K562 (cell line): ENCODE data around the gene BPTF. TPM values are rescaled to one million over a fixed set of nuclear protein-coding genes. Genes with fewer than 3 reads are reported as not detected.

ENCODE experiments used
- ATAC-seq: fragments of 200-7000 bp; cut with Tn5 transposase; 3 replicates; pipeline ENCODE4 v1.9.1; 2020; ENCODE audit warnings: moderate library complexity
- BruUV-seq: library from RNA; stranded (reverse); fragments of 400-500 nt; replicated peaks from 2 replicates; lab custom pipeline; 2021; lab: Mats Ljungman, UMichigan
- CTCF ChIA-PET: fragments of 300-600 bp; formaldehyde crosslinking; extraction: SDS; loops from one replicate; lab custom pipeline; 2021; ENCODE audit warnings: low intra/inter-chr PET ratio; lab: Yijun Ruan, JAX
- POLR2A ChIA-PET: fragments of 300-600, 350-650 bp; sonication (Branson Sonifier 250); formaldehyde crosslinking; extraction: SDS; loops from one replicate; lab custom pipeline; 2021; ENCODE audit warnings: antibody characterized with exemption, inconsistent platforms; lab: Yijun Ruan, JAX
- DNase-seq, 4 experiments: peaks; one replicate each; pipeline versions ENCODE4 v3.0.0 to v3.0.0-alpha.2; 2011 to 2018; ENCODE audit warnings: low spot score in 3 of 4, mixed read lengths in 3 of 4; ENCODE audit errors: extremely low read depth in 1 of 4
- FAIRE-seq: peaks from 2 replicates; lab custom pipeline; 2011; peaks lifted over from hg19 to GRCh38; lab: Jason Lieb, UNC
- H2AFZ ChIP-seq: 2 replicates; pipeline ENCODE4 v1.6.0; 2011; ENCODE audit warnings: low read depth, low read length, control low read depth, inconsistent platforms
- H3K27ac ChIP-seq: fragments of 200-600 bp; 3 replicates; pipeline ENCODE4 v1.8.0; 2011; ENCODE audit warnings: low read depth, mild to moderate bottlenecking, control low read depth, inconsistent platforms, low read length, moderate library complexity, mixed read lengths; ENCODE audit errors: extremely low read depth
- H3K27me3 ChIP-seq, 2 experiments: fragments of 300-600 bp in 1 of 2; 2 replicates in 1 of 2; 3 replicates in 1 of 2; pipeline versions ENCODE4 v1.6.0 to v1.8.0; 2011; ENCODE audit warnings: inconsistent platforms in 2 of 2, low read length in 2 of 2, mild to moderate bottlenecking in 1 of 2, mixed read lengths in 1 of 2, moderate library complexity in 1 of 2; ENCODE audit not compliant: control insufficient read depth in 2 of 2, insufficient read depth in 2 of 2
- H3K36me3 ChIP-seq: fragments of 300-600 bp; 3 replicates; pipeline ENCODE4 v1.8.0; 2011; ENCODE audit warnings: mild to moderate bottlenecking, low read length, inconsistent platforms; ENCODE audit not compliant: control insufficient read depth, insufficient read depth
- H3K4me1 ChIP-seq, 2 experiments: fragments of 200-600 bp in 1 of 2; replicated peaks in 1 of 2; 2 replicates in 1 of 2; 3 replicates in 1 of 2; pipeline versions ENCODE4 v1.5.1 to v1.8.0; 2011; ENCODE audit warnings: inconsistent platforms in 2 of 2, low read length in 2 of 2, mild to moderate bottlenecking in 1 of 2, mixed read lengths in 1 of 2, moderate library complexity in 1 of 2; ENCODE audit not compliant: control insufficient read depth in 2 of 2, insufficient read depth in 2 of 2
- H3K4me2 ChIP-seq: 2 replicates; pipeline ENCODE4 v1.6.1; 2011; ENCODE audit warnings: low read length, control low read depth, inconsistent platforms, mixed read lengths; ENCODE audit not compliant: insufficient read depth
- H3K4me3 ChIP-seq: fragments of 200-600 bp; sonication (generic), shearing (Covaris generic); 2 replicates; pipeline ENCODE4 v1.5.1; 2016; ENCODE audit warnings: control low read depth, inconsistent platforms
- H3K79me2 ChIP-seq: fragments of 200-600 bp; 3 replicates; pipeline ENCODE4 v1.8.0; 2011; ENCODE audit warnings: low read length, inconsistent platforms; ENCODE audit not compliant: control insufficient read depth, insufficient read depth
- H3K9ac ChIP-seq, 2 experiments: 2 replicates each; pipeline versions ENCODE4 v1.6.0 to v1.6.1; 2011; ENCODE audit warnings: low read depth in 2 of 2, low read length in 2 of 2, control low read depth in 1 of 2, inconsistent platforms in 1 of 2, mild to moderate bottlenecking in 1 of 2, mixed read lengths in 1 of 2; ENCODE audit not compliant: insufficient read depth in 1 of 2
- H3K9me1 ChIP-seq: one replicate; pipeline ENCODE4 v1.6.0; 2011; ENCODE audit warnings: inconsistent platforms, mild to moderate bottlenecking, low read length, moderate library complexity; ENCODE audit not compliant: control insufficient read depth, insufficient read depth
- H3K9me3 ChIP-seq: replicated peaks from 2 replicates; pipeline ENCODE4 v1.5.1; 2011; ENCODE audit warnings: low read depth, low read length, inconsistent platforms; ENCODE audit not compliant: control insufficient read depth, insufficient read depth
- H4K20me1 ChIP-seq: replicated peaks from 2 replicates; pipeline ENCODE4 v1.6.1; 2011; ENCODE audit warnings: low read length, inconsistent platforms, mixed read lengths; ENCODE audit not compliant: control insufficient read depth, insufficient read depth
- ATF3 ChIP-seq, 2 experiments: fragments of 450-650 bp in 1 of 2; sonication (generic) in 1 of 2; formaldehyde crosslinking in 1 of 2; IDR thresholded peaks in 1 of 2; conservative IDR thresholded peaks in 1 of 2; 2 replicates each; pipeline versions ENCODE4 v1.6.1 to v1.8.1; 2016 to 2023; ENCODE audit warnings: mild to moderate bottlenecking in 2 of 2, moderate library complexity in 2 of 2, inconsistent platforms in 1 of 2, missing genetic modification reagents in 1 of 2
- BACH1 ChIP-seq: fragments of 200-800 bp; sonication (Bioruptor generic); IDR thresholded peaks from 2 replicates; pipeline ENCODE4 v1.6.1; 2016; ENCODE audit warnings: missing genetic modification characterization, missing compliant biosample characterization
- BCL6 ChIP-seq: fragments of 250-450 bp; sonication (Bioruptor Pico); IDR thresholded peaks from 2 replicates; pipeline ENCODE4 v1.4.0; 2020
- HDAC1 ChIP-seq, 2 experiments: fragments of 450-650 bp; IDR thresholded peaks; 2 replicates each; pipeline ENCODE4 v1.6.1; 2016 to 2017; ENCODE audit warnings: inconsistent platforms in 1 of 2, mild to moderate bottlenecking in 1 of 2, moderate library complexity in 1 of 2
- NFIX ChIP-seq: fragments of 250-450 bp; sonication (Bioruptor Pico); IDR thresholded peaks from 2 replicates; pipeline ENCODE4 v1.4.0; 2020; ENCODE audit warnings: low read depth, mild to moderate bottlenecking, moderate library complexity
- POLR3A ChIP-seq: IDR thresholded peaks from 2 replicates; pipeline ENCODE4 v1.6.1; 2011; ENCODE audit warnings: borderline replicate concordance, mild to moderate bottlenecking, moderate library complexity; ENCODE audit not compliant: insufficient read length, insufficient read depth; ENCODE audit errors: extremely low read depth
- TEAD2 ChIP-seq: fragments of 450-650 bp; IDR thresholded peaks from 2 replicates; pipeline ENCODE4 v1.6.1; 2016; ENCODE audit warnings: missing genetic modification characterization, control low read depth, missing compliant biosample characterization
- TSC22D4 ChIP-seq: fragments of 450-650 bp; IDR thresholded peaks from 2 replicates; pipeline ENCODE4 v1.6.1; 2016; ENCODE audit warnings: missing genetic modification characterization, missing biosample characterization, control low read depth
- ZNF707 ChIP-seq: fragments of 250-450 bp; sonication (Bioruptor Pico); conservative IDR thresholded peaks from 2 replicates; pipeline ENCODE4 v1.8.0; 2022; ENCODE audit warnings: inconsistent platforms, mild to moderate bottlenecking, moderate library complexity
- WGBS: fragments of 100-300 bp; shearing (Covaris generic); methylation state at CpG from one replicate; pipeline ENCODE4 v1.1.6; 2016; ENCODE audit warnings: low coverage, mixed read lengths; ENCODE audit not compliant: insufficient coverage; ENCODE audit errors: missing lambda C conversion rate; 5-methylcytosine and 5-hydroxymethylcytosine counted together
- in situ Hi-C: fragments of 300-500 bp; cut with MboI; formaldehyde crosslinking; loops from 4 replicates; pipeline ENCODE4 v1.15.0; 2018; ENCODE audit warnings: inconsistent platforms, mixed read lengths
- intact Hi-C: fragments of 100-400 bp; cut with micrococcal nuclease; formaldehyde crosslinking; loops from 2 replicates; pipeline ENCODE4 v1.14.2; 2022
- polyA plus RNA-seq, 8 experiments: library from polyadenylated mRNA; depleted of rRNA in 4 of 8; stranded (reverse) in 5 of 8; unstranded in 3 of 8; fragments of >200 nt; fragmentation: Nextera tagmentation in 2 of 8; fragmentation: Illumina TruSeq in 1 of 8; extraction: Ambion mirVana in 2 of 8; extraction: Trizol in 1 of 8; gene quantifications; 2 replicates each; pipeline versions ENCODE4 v1.2.1 to v1.2.3, GENCODE V29; 2011 to 2014; ENCODE audit warnings: inconsistent platforms in 1 of 8, missing spikeins in 1 of 8
- total RNA-seq, 7 experiments: library from RNA; depleted of rRNA in 6 of 7; stranded (reverse); fragments of >200 nt in 6 of 7; fragmentation: Illumina TruSeq in 2 of 7; extraction: Trizol in 2 of 7; gene quantifications; 2 replicates each; pipeline versions ENCODE4 v1.2.1 to v1.2.3, GENCODE V29; 2011 to 2021; ENCODE audit warnings: low replicate concordance in 1 of 7
- TF ChIP-seq, protein P1 (sequence below): fragments of 250-450 bp; sonication (Bioruptor Pico); IDR thresholded peaks from 2 replicates; pipeline ENCODE4 v1.5.0; 2020; ENCODE audit warnings: mild to moderate bottlenecking, borderline replicate concordance
- TF ChIP-seq, protein P2 (sequence below): fragments of 250-450 bp; sonication (Bioruptor Pico); IDR thresholded peaks from 2 replicates; pipeline ENCODE4 v1.8.0; 2021; ENCODE audit warnings: moderate library complexity, mild to moderate bottlenecking, inconsistent platforms
- TF ChIP-seq, protein P3 (sequence below): fragments of 450-650 bp; IDR thresholded peaks from 2 replicates; pipeline ENCODE4 v1.6.1; 2017; ENCODE audit warnings: antibody characterized with exemption
- TF ChIP-seq, protein P4 (sequence below): fragments of 250-450 bp; sonication (Bioruptor Pico); IDR thresholded peaks from 2 replicates; pipeline ENCODE4 v1.4.0; 2020; ENCODE audit warnings: mild to moderate bottlenecking, moderate library complexity

Gene BPTF
- total and polyA plus RNA-seq, 9 of the 15 experiments (the other 6 are each of a cell fraction or from before 2014, with no cell fraction given): 12.5 to 52.1 (median 26.9) TPM

DNA sequence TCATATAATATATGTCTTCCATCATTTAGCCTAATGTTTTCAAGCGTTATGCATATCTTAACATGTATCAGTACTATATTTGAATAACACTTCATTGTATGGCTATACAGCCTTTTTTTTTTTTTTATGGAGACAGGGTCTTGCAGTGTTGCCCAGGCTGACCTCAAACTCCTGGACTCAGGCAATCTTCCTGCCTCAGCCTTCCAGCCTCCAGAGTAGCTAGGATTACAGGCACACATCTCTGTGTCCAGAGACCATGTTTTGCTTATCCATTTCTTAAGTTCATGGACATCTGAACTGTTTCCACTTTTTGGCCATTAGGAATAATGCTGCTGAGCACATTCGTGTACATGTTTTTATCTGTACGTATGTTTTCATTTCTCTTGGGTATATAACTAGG, 7.8 kb downstream of the BPTF start:
- FAIRE-seq (no peak), ATAC-seq (no peak), DNase-seq (no peak)
- ChIA-PET CTCF (interaction anchor here (1.3 kb wide), 1 partner anchor 629 kb away, joined by 3 read pairs; no protein-coding TSS in a partner anchor), POLR2A (interaction anchor here (1.0 kb wide), 1 partner anchor 89 kb away, joined by 3 read pairs; no protein-coding TSS in a partner anchor)
- Histone ChIP-seq H3K4me3 (no peak overlapping the region), H3K79me2 (peaks cover 93% of the 10 kb centered on the region), H3K4me1 (peaks cover 6 to 11% of the 10 kb centered on the region in 2 experiments; a peak in 2 of 5 replicates), H2AFZ (no peak overlapping the region), H3K27me3 (no peaks in the 10 kb centered on the region), H3K9me3 (no peaks in the 10 kb centered on the region), H3K4me2 (no peak overlapping the region), H3K9ac (no peak overlapping the region), H3K9me1 (no peaks in the 10 kb centered on the region), H3K27ac (no peak overlapping the region), H3K36me3 (no peaks in the 10 kb centered on the region), H4K20me1 (peaks cover 7% of the 10 kb centered on the region)
- no TSS peak for BruUV-seq
- WGBS: 84% methylated on average over 3 of the region's 3 CpGs
- intact Hi-C loops: loop anchor here (5.0 to 10.0 kb wide), 2 partner anchors 139 to 182 kb away; no protein-coding TSS in a partner anchor
- in situ Hi-C loops: no loop called here
- TF ChIP-seq POLR3A (no peak), NFIX (CRISPR knock-in tag) (no peak), HDAC1 (IDR thresholded peaks at IDR 0.05) (no peak), TEAD2 (tag) (no peak), BACH1 (tag) (no peak), ATF3 (IDR thresholded peaks at IDR 0.05) (no peak), ATF3 (CRISPR knock-in tag; conservative IDR thresholded peaks at IDR 0.05) (no peak), BCL6 (no peak), TSC22D4 (no peak), ZNF707 (CRISPR knock-in tag) (no peak)
- TF ChIP-seq, protein P1, sequence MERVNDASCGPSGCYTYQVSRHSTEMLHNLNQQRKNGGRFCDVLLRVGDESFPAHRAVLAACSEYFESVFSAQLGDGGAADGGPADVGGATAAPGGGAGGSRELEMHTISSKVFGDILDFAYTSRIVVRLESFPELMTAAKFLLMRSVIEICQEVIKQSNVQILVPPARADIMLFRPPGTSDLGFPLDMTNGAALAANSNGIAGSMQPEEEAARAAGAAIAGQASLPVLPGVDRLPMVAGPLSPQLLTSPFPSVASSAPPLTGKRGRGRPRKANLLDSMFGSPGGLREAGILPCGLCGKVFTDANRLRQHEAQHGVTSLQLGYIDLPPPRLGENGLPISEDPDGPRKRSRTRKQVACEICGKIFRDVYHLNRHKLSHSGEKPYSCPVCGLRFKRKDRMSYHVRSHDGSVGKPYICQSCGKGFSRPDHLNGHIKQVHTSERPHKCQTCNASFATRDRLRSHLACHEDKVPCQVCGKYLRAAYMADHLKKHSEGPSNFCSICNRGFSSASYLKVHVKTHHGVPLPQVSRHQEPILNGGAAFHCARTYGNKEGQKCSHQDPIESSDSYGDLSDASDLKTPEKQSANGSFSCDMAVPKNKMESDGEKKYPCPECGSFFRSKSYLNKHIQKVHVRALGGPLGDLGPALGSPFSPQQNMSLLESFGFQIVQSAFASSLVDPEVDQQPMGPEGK (CRISPR knock-in tag): no peak
- TF ChIP-seq, protein P2, sequence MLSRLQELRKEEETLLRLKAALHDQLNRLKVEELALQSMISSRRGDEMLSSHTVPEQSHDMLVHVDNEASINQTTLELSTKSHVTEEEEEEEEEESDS (CRISPR knock-in tag): no peak
- TF ChIP-seq, protein P3, sequence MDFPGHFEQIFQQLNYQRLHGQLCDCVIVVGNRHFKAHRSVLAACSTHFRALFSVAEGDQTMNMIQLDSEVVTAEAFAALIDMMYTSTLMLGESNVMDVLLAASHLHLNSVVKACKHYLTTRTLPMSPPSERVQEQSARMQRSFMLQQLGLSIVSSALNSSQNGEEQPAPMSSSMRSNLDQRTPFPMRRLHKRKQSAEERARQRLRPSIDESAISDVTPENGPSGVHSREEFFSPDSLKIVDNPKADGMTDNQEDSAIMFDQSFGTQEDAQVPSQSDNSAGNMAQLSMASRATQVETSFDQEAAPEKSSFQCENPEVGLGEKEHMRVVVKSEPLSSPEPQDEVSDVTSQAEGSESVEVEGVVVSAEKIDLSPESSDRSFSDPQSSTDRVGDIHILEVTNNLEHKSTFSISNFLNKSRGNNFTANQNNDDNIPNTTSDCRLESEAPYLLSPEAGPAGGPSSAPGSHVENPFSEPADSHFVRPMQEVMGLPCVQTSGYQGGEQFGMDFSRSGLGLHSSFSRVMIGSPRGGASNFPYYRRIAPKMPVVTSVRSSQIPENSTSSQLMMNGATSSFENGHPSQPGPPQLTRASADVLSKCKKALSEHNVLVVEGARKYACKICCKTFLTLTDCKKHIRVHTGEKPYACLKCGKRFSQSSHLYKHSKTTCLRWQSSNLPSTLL: no peak
- TF ChIP-seq, protein P4, sequence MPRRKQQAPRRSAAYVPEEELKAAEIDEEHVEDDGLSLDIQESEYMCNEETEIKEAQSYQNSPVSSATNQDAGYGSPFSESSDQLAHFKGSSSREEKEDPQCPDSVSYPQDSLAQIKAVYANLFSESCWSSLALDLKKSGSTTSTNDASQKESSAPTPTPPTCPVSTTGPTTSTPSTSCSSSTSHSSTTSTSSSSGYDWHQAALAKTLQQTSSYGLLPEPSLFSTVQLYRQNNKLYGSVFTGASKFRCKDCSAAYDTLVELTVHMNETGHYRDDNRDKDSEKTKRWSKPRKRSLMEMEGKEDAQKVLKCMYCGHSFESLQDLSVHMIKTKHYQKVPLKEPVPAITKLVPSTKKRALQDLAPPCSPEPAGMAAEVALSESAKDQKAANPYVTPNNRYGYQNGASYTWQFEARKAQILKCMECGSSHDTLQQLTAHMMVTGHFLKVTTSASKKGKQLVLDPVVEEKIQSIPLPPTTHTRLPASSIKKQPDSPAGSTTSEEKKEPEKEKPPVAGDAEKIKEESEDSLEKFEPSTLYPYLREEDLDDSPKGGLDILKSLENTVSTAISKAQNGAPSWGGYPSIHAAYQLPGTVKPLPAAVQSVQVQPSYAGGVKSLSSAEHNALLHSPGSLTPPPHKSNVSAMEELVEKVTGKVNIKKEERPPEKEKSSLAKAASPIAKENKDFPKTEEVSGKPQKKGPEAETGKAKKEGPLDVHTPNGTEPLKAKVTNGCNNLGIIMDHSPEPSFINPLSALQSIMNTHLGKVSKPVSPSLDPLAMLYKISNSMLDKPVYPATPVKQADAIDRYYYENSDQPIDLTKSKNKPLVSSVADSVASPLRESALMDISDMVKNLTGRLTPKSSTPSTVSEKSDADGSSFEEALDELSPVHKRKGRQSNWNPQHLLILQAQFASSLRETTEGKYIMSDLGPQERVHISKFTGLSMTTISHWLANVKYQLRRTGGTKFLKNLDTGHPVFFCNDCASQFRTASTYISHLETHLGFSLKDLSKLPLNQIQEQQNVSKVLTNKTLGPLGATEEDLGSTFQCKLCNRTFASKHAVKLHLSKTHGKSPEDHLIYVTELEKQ (CRISPR knock-in tag): no peak
